ENCODE results near the gene GALNT18. TPM values are rescaled to one million over a fixed set of nuclear protein-coding genes. Genes with fewer than 3 reads are reported as not detected.

The GALNT18 gene
- total and polyA plus RNA-seq, 2 donors: 7.9 to 16.1 TPM

GRCh38 chr11:11510939-11511338 is 110.9 kb downstream of the GALNT18 start:
- Histone ChIP-seq H3K4me3 (ENCODE audit: low read length in 2 of 2) (no peak overlapping the region), H3K4me1 (ENCODE audit: control insufficient read depth in 2 of 2, insufficient read depth in 2 of 2, low read length in 2 of 2) (no peaks in the 10 kb centered on the region), H3K36me3 (ENCODE audit: control insufficient read depth in 2 of 2, insufficient read depth in 2 of 2, low read length in 1 of 2) (no peaks in the 10 kb centered on the region), H3K9me3 (ENCODE audit: control insufficient read depth in 2 of 2, insufficient read depth in 1 of 2, low read length in 1 of 2) (no peaks in the 10 kb centered on the region), H3K27ac (ENCODE audit: low read depth in 1 of 2, low read length in 1 of 2) (no peak overlapping the region), H3K27me3 (ENCODE audit: control insufficient read depth in 2 of 2, insufficient read depth in 1 of 2, low read length in 1 of 2) (no peaks in the 10 kb centered on the region)
- 91% methylated on average over 10 of the region's 10 CpGs for WGBS
- no peak for DNase-seq (ENCODE audit: low read depth in 6 of 9, low spot score in 9 of 9)

- Histone ChIP-seq H3K9me3 (ENCODE audit: control insufficient read depth in 2 of 2, insufficient read depth in 1 of 2, low read length in 1 of 2) (no peaks in the 10 kb centered on the region), H3K4me3 (ENCODE audit: low read length in 2 of 2) (no peak overlapping the region), H3K4me1 (ENCODE audit: control insufficient read depth in 2 of 2, insufficient read depth in 2 of 2, low read length in 2 of 2) (peaks cover 0 to 8% of the 10 kb centered on the region in 2 donors), H3K36me3 (ENCODE audit: control insufficient read depth in 2 of 2, insufficient read depth in 2 of 2, low read length in 1 of 2) (no peaks in the 10 kb centered on the region), H3K27ac (ENCODE audit: low read depth in 1 of 2, low read length in 1 of 2) (no peak overlapping the region), H3K27me3 (ENCODE audit: control insufficient read depth in 2 of 2, insufficient read depth in 1 of 2, low read length in 1 of 2) (no peaks in the 10 kb centered on the region)
- no peak for DNase-seq (ENCODE audit: low read depth in 6 of 9, low spot score in 9 of 9)
- WGBS: 67% methylated on average over 3 of the region's 3 CpGs
Observed at GRCh38 chr11:11505692-11506091, 116.1 kb downstream of the GALNT18 start.

GRCh38 chr11:11505190-11505589 is 116.6 kb downstream of the GALNT18 start:
- H3K4me1 ChIP-seq (ENCODE audit: control insufficient read depth in 2 of 2, insufficient read depth in 2 of 2, low read length in 2 of 2): peaks cover 0 to 8% of the 10 kb centered on the region in 2 donors
- no peak overlapping the region for H3K4me3 ChIP-seq (ENCODE audit: low read length in 2 of 2)
- no peak for DNase-seq (ENCODE audit: low read depth in 6 of 9, low spot score in 9 of 9)
- H3K9me3 ChIP-seq (ENCODE audit: control insufficient read depth in 2 of 2, insufficient read depth in 1 of 2, low read length in 1 of 2): no peaks in the 10 kb centered on the region
- no peaks in the 10 kb centered on the region for H3K27me3 ChIP-seq (ENCODE audit: control insufficient read depth in 2 of 2, insufficient read depth in 1 of 2, low read length in 1 of 2)
- no peaks in the 10 kb centered on the region for H3K36me3 ChIP-seq (ENCODE audit: control insufficient read depth in 2 of 2, insufficient read depth in 2 of 2, low read length in 1 of 2)
- no peak overlapping the region for H3K27ac ChIP-seq (ENCODE audit: low read depth in 1 of 2, low read length in 1 of 2)

- H3K27me3 ChIP-seq (ENCODE audit: control insufficient read depth in 2 of 2, insufficient read depth in 1 of 2, low read length in 1 of 2): no peaks in the 10 kb centered on the region
- no peaks in the 10 kb centered on the region for H3K36me3 ChIP-seq (ENCODE audit: control insufficient read depth in 2 of 2, insufficient read depth in 2 of 2, low read length in 1 of 2)
- no peak overlapping the region for H3K27ac ChIP-seq (ENCODE audit: low read depth in 1 of 2, low read length in 1 of 2)
- H3K9me3 ChIP-seq (ENCODE audit: control insufficient read depth in 2 of 2, insufficient read depth in 1 of 2, low read length in 1 of 2): no peaks in the 10 kb centered on the region
- DNase-seq (ENCODE audit: low read depth in 6 of 9, low spot score in 9 of 9): no peak
- H3K4me1 ChIP-seq (ENCODE audit: control insufficient read depth in 2 of 2, insufficient read depth in 2 of 2, low read length in 2 of 2): peaks cover 0 to 10% of the 10 kb centered on the region in 2 donors
- H3K4me3 ChIP-seq (ENCODE audit: low read length in 2 of 2): no peak overlapping the region
Observed at GRCh38 chr11:11504071-11504470, 117.7 kb downstream of the GALNT18 start.

- peak in 1 of 9 donors; percentile 3 for DNase-seq (ENCODE audit: low read depth in 6 of 9, low spot score in 9 of 9)
- Histone ChIP-seq H3K4me1 (ENCODE audit: control insufficient read depth in 2 of 2, insufficient read depth in 2 of 2, low read length in 2 of 2) (peaks cover 0 to 10% of the 10 kb centered on the region in 2 donors), H3K36me3 (ENCODE audit: control insufficient read depth in 2 of 2, insufficient read depth in 2 of 2, low read length in 1 of 2) (no peaks in the 10 kb centered on the region), H3K27ac (ENCODE audit: low read depth in 1 of 2, low read length in 1 of 2) (no peak overlapping the region), H3K9me3 (ENCODE audit: control insufficient read depth in 2 of 2, insufficient read depth in 1 of 2, low read length in 1 of 2) (no peaks in the 10 kb centered on the region), H3K27me3 (ENCODE audit: control insufficient read depth in 2 of 2, insufficient read depth in 1 of 2, low read length in 1 of 2) (no peaks in the 10 kb centered on the region), H3K4me3 (ENCODE audit: low read length in 2 of 2) (no peak overlapping the region)
- WGBS: 84% methylated on average over 9 of the region's 9 CpGs
Observed at GRCh38 chr11:11502263-11502861, 119.4 kb downstream of the GALNT18 start.

GRCh38 chr11:11501546-11502262 is 120.1 kb downstream of the GALNT18 start:
- DNase-seq (ENCODE audit: low read depth in 6 of 9, low spot score in 9 of 9): peak in 1 of 9 donors; percentile 4
- Histone ChIP-seq H3K27me3 (ENCODE audit: control insufficient read depth in 2 of 2, insufficient read depth in 1 of 2, low read length in 1 of 2) (no peaks in the 10 kb centered on the region), H3K4me1 (ENCODE audit: control insufficient read depth in 2 of 2, insufficient read depth in 2 of 2, low read length in 2 of 2) (peaks cover 0 to 10% of the 10 kb centered on the region in 2 donors), H3K4me3 (ENCODE audit: low read length in 2 of 2) (no peak overlapping the region), H3K27ac (ENCODE audit: low read depth in 1 of 2, low read length in 1 of 2) (no peak overlapping the region), H3K9me3 (ENCODE audit: control insufficient read depth in 2 of 2, insufficient read depth in 1 of 2, low read length in 1 of 2) (no peaks in the 10 kb centered on the region), H3K36me3 (ENCODE audit: control insufficient read depth in 2 of 2, insufficient read depth in 2 of 2, low read length in 1 of 2) (no peaks in the 10 kb centered on the region)
- WGBS: 88% methylated on average over 9 of the region's 9 CpGs

- H3K4me3 ChIP-seq (ENCODE audit: low read length in 2 of 2): no peak overlapping the region
- 93% methylated on average over 9 of the region's 9 CpGs for WGBS
- H3K27me3 ChIP-seq (ENCODE audit: control insufficient read depth in 2 of 2, insufficient read depth in 1 of 2, low read length in 1 of 2): no peaks in the 10 kb centered on the region
- H3K27ac ChIP-seq (ENCODE audit: low read depth in 1 of 2, low read length in 1 of 2): no peak overlapping the region
- H3K9me3 ChIP-seq (ENCODE audit: control insufficient read depth in 2 of 2, insufficient read depth in 1 of 2, low read length in 1 of 2): no peaks in the 10 kb centered on the region
- H3K4me1 ChIP-seq (ENCODE audit: control insufficient read depth in 2 of 2, insufficient read depth in 2 of 2, low read length in 2 of 2): peaks cover 0 to 10% of the 10 kb centered on the region in 2 donors
- DNase-seq (ENCODE audit: low read depth in 6 of 9, low spot score in 9 of 9): no peak
- H3K36me3 ChIP-seq (ENCODE audit: control insufficient read depth in 2 of 2, insufficient read depth in 2 of 2, low read length in 1 of 2): no peaks in the 10 kb centered on the region
Observed at GRCh38 chr11:11500744-11501487, 120.9 kb downstream of the GALNT18 start.

- WGBS: 62% methylated on average over 2 of the region's 2 CpGs
- no peak for DNase-seq (ENCODE audit: low read depth in 6 of 9, low spot score in 9 of 9)
Observed at GRCh38 chr11:11499300-11499699, 122.5 kb downstream of the GALNT18 start.

GRCh38 chr11:11498195-11498594 is 123.6 kb downstream of the GALNT18 start:
- Histone ChIP-seq H3K4me3 (ENCODE audit: low read length in 2 of 2) (no peak overlapping the region), H3K27ac (ENCODE audit: low read depth in 1 of 2, low read length in 1 of 2) (no peak overlapping the region), H3K36me3 (ENCODE audit: control insufficient read depth in 2 of 2, insufficient read depth in 2 of 2, low read length in 1 of 2) (no peaks in the 10 kb centered on the region), H3K27me3 (ENCODE audit: control insufficient read depth in 2 of 2, insufficient read depth in 1 of 2, low read length in 1 of 2) (no peaks in the 10 kb centered on the region), H3K9me3 (ENCODE audit: control insufficient read depth in 2 of 2, insufficient read depth in 1 of 2, low read length in 1 of 2) (no peaks in the 10 kb centered on the region), H3K4me1 (ENCODE audit: control insufficient read depth in 2 of 2, insufficient read depth in 2 of 2, low read length in 2 of 2) (peaks cover 0 to 10% of the 10 kb centered on the region in 2 donors)
- no peak for DNase-seq (ENCODE audit: low read depth in 6 of 9, low spot score in 9 of 9)
- WGBS: 80% methylated on average over 3 of the region's 3 CpGs

More at GRCh38 chr11:11499300-11499699, 122.5 kb downstream of the GALNT18 start:
- H3K4me3 ChIP-seq (ENCODE audit: low read length in 2 of 2): no peak overlapping the region
- no peaks in the 10 kb centered on the region for H3K9me3 ChIP-seq (ENCODE audit: control insufficient read depth in 2 of 2, insufficient read depth in 1 of 2, low read length in 1 of 2)
- peaks cover 0 to 10% of the 10 kb centered on the region in 2 donors for H3K4me1 ChIP-seq (ENCODE audit: control insufficient read depth in 2 of 2, insufficient read depth in 2 of 2, low read length in 2 of 2)
- no peaks in the 10 kb centered on the region for H3K36me3 ChIP-seq (ENCODE audit: control insufficient read depth in 2 of 2, insufficient read depth in 2 of 2, low read length in 1 of 2)
- H3K27ac ChIP-seq (ENCODE audit: low read depth in 1 of 2, low read length in 1 of 2): no peak overlapping the region
- no peaks in the 10 kb centered on the region for H3K27me3 ChIP-seq (ENCODE audit: control insufficient read depth in 2 of 2, insufficient read depth in 1 of 2, low read length in 1 of 2)
